Left hindlimb (tissue), 1 donor: ENCODE results near the gene C6orf163.
"Not testable (repeated sequence)": the region's sequence is repeated elsewhere in the genome, so short reads cannot be mapped to it uniquely, and the experiment has no call there.

ENCODE experiments used
- DNase-seq: peaks from one replicate; pipeline ENCODE4 v3.0.0-alpha.2; 2018

The C6orf163 gene

GRCh38 chr6:87344731-87345130 lies at the start of gene C6orf163:
TSS of gene C6orf163 (plus strand) at chr6:87344813. CDS start at chr6:87345100, 287 bp downstream.
- no peak for DNase-seq

- no peak for DNase-seq
Observed at GRCh38 chr6:87297119-87297518, 47.5 kb upstream of the C6orf163 start.

GRCh38 chr6:87301277-87301676 lies 43.3 kb upstream of the C6orf163 start:
- DNase-seq = not testable (repeated sequence)

GRCh38 chr6:87308970-87309369 lies 35.6 kb upstream of the C6orf163 start:
- DNase-seq = no peak

GRCh38 chr6:87312860-87313259 lies 31.8 kb upstream of the C6orf163 start:
- no peak for DNase-seq

GRCh38 chr6:87315071-87315470 lies 29.5 kb upstream of the C6orf163 start:
- DNase-seq = no peak

- DNase-seq = no peak
Observed at GRCh38 chr6:87319271-87319987, 25.2 kb upstream of the C6orf163 start.

- peak; percentile 80 for DNase-seq
Observed at GRCh38 chr6:87322304-87323212, 22.1 kb upstream of the C6orf163 start, which contains the start of gene SMIM8. TSS of gene SMIM8 (plus strand) at chr6:87322588. CDS start at chr6:87337032, 14,444 bp downstream.

GRCh38 chr6:87323880-87324279 lies 20.7 kb upstream of the C6orf163 start:
- DNase-seq = not testable (repeated sequence)

GRCh38 chr6:87330961-87331360 lies 13.7 kb upstream of the C6orf163 start:
- no peak for DNase-seq

GRCh38 chr6:87333033-87333432 lies 11.6 kb upstream of the C6orf163 start:
- no peak for DNase-seq

- no peak for DNase-seq
Observed at GRCh38 chr6:87333591-87334181, 10.9 kb upstream of the C6orf163 start.

GRCh38 chr6:87334683-87335082 lies 9.9 kb upstream of the C6orf163 start:
- no peak for DNase-seq

- no peak for DNase-seq
Observed at GRCh38 chr6:87336367-87336766, 8.2 kb upstream of the C6orf163 start.

GRCh38 chr6:87340230-87340629 lies 4.4 kb upstream of the C6orf163 start:
- no peak for DNase-seq

GRCh38 chr6:87341158-87341557 lies 3.5 kb upstream of the C6orf163 start:
- DNase-seq = no peak

- DNase-seq = no peak
Observed at GRCh38 chr6:87341899-87342298, 2.7 kb upstream of the C6orf163 start.

GRCh38 chr6:87342829-87343228 lies 1.8 kb upstream of the C6orf163 start:
- no peak for DNase-seq

GRCh38 chr6:87346700-87347099 lies 2.1 kb downstream of the C6orf163 start:
- no peak for DNase-seq

- DNase-seq = no peak
Observed at GRCh38 chr6:87349896-87350295, 5.3 kb downstream of the C6orf163 start.

GRCh38 chr6:87350516-87350915 lies 5.9 kb downstream of the C6orf163 start:
- DNase-seq = no peak

GRCh38 chr6:87351583-87351982 lies 7.0 kb downstream of the C6orf163 start:
- no peak for DNase-seq

- no peak for DNase-seq
Observed at GRCh38 chr6:87356181-87356580, 11.6 kb downstream of the C6orf163 start.
